Activated CD4-positive, alpha-beta T cell treated with anti-CD3 and anti-CD28 coated beads, Interleukin-2, amount 50 U/mL, for 16 hours (primary cell): Measurements from ENCODE around the gene ANKRD10.
"Not testable (repeated sequence)": the region's sequence is repeated elsewhere in the genome, so short reads cannot be mapped to it uniquely, and the experiment has no call there.

Experiments used
- DNase-seq: peaks from one replicate; pipeline ENCODE4 v3.0.0-alpha.2; 2020

The ANKRD10 gene

DNA sequence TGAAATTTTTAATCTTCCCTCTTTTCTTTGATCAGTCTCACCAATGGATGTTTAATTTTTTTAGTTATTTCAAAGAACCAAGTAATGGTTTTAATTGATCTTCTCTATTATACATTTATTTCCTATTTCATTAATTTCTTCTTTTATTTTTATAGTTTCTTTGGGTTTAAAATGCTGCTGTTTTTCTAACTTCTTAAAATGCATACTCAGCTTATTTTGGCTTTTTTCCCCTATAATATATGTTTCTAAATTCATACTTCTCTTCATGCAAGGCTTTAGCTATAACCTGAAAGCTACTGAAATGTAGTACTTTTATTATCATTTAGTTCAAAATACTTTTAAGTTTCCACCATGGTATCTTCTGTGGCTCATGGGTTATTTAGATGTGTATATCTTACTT, 53.9 kb downstream of the ANKRD10 start:
- no peak for DNase-seq

DNA sequence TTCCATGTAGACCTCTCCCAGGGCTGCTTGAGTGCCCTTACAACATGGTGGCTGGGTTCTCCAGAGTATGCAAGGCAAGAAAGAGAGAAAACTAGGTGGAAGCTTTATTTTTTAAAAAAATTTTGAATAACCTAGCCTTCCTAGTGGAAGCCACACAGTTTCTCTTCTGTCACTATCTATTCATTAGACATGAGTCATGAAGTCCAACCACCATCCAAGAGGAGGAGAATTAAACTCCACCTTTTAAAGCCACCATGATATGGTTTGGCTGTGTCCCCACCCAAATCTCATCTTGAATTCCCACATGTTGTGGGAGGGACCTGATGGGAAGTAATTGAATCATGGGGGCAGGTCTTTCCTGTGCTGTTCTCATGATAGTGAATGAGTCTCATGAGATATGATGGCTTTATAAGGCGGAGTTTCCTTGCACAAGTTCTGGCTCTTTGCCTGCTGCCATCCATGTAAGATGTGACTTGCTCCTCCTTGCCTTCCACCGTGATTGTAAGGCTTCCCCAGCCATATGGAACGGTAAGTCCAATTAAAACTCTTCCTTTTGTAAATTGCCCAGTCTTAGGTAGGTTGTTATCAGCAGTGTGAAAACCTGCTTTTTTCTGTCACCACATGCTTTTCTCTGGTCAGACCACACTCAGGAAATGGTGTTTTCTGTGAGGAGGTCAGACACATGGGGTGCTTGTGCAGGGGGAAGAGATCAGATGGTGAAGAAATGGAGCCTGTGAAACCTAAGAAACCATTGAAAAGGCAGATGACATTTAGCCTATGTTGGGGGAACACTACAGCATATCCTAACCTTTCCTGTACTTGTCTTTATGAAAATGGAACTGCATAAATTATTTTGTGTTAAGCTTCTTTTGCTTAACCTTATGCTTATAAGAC, 57.7 kb downstream of the ANKRD10 start:
- DNase-seq: peak; percentile 12

DNA sequence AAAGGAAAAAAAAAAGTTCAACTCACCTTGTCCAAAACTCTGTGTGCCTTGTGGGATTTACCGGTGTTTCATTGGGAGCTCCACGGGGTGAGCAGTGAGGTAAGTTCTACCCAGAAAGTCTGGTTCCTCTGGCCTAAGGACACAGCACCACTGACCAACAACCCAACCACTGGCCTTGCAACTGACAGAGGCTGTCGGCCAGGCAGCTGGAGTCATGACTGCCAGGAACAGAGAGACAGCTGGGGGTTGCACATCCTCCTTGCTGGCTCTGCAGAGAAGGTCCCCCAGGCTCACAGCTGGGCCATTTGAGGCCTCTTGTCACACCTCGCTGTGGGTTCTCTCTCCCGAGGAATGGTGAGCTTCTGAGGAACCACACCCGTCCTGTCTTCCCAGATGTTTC, 59.5 kb downstream of the ANKRD10 start:
- DNase-seq: no peak

DNA sequence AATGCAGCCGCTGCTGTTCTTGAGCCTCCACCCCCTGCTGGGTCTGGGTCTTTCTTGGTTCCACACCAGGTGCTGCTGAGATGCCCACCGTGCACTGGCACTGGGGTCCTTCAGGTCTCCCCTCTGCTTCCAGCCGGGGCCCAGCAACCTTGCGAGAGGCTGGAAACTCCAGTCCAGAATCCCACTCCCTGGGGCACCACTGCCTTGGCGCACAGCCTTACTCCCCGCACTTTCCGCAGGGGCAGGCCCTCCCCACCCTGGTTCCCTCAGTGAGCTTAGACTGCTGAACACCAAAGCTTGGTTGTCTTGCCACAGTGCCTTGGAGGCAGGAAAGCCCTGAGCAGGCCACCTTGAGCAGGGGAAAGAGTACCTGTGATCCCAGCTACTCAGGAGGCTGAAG, 60.0 kb downstream of the ANKRD10 start:
- DNase-seq: no peak

DNA sequence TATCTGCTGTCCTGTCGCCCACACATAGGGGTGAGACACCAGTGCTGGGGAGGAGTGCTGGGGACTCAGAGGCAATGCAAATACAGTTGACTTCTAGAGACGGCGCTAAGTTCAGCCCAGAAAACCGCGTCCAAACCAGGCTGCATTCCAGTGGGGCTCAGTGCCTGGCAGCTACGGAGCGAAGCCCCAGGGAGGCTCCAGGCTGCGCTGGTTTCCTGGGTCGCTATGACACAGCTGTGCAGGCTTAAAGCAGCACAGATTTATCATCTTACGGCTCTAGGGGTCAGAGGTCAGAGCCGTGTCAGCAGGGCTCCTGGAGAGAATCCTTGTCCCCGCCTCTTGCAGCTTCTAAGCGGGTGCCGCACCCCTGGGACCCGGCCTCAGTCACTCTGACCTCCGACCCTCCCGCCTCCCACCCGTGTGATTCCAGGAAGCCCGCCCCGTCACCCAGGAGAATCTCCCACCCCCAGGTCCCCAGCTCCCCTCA, 61.6 kb downstream of the ANKRD10 start:
- DNase-seq: no peak

DNA sequence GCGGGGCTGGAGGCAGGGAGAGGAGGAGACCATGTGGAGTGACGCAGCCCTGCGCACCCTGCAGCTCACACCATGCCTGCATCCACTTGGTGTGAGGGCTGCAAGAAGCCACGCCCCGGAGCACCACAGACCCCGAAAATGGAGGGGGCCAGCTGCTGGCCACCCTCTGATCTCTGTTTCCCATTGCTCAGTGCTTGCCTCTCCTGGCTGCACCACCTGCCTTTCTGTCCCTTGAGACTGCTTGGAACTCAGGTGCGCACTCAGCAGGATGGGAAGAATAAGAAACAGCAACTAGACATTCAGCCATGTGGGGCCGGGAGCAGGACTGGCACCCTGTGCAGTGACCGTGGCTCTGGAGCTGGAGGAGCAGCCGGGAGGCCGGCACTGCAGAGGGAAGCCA, 64.0 kb downstream of the ANKRD10 start:
- no peak for DNase-seq

DNA sequence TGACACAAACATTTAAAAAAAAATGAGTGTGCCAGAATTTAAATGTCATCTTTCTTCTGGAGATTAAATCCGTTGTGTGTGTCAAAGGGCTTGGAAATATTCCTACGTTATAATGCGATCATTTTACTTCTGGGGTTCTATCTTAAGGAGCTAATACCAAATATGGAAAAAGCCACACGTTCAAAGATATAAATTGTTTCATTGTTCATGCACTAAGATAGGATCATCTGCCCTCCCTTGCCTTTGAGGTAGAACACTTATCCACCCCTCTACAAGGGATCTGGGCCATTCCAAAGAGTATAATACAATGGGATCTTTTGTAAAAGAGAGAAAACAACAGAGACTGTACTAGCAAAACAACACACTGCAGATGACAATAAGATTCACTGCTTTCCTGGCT, 64.9 kb downstream of the ANKRD10 start:
- DNase-seq: no peak

DNA sequence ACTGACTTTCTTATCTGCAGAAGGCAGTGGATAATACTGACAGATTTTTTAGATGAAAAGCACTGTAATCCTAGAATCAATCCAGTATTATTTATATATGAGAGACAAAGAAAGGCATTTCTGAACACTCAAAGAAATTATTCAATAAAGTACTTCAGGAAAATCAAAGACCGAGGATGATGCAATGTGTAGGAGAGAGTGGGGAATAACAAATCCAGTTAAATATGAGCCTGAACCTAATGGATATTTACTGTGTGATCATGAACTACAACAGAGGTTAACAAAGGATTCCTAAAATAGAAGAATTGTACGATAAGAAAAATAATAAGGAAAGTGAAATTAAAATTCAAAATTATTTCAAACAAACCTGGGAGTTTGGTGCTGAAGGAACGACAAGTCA, 69.3 kb downstream of the ANKRD10 start:
- DNase-seq: no peak

DNA sequence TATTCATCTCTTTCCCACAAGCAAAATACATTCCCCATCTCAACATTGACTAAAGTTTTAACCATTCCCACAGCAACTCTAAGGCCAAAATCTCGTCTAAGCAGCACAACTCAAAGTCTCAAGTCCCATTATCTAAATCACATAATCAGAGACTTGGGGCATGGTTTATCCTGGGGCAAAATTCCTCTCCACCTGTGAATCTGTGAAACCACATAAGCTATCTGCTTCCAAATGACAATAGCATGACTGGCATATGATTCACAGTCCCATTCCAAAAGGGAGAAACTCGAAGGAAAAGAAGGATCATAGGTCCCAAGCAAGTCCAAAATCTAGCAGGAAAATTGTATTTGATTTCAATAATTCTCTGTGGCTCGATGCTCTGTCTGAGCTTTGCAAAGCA, 73.0 kb downstream of the ANKRD10 start:
- no peak for DNase-seq

DNA sequence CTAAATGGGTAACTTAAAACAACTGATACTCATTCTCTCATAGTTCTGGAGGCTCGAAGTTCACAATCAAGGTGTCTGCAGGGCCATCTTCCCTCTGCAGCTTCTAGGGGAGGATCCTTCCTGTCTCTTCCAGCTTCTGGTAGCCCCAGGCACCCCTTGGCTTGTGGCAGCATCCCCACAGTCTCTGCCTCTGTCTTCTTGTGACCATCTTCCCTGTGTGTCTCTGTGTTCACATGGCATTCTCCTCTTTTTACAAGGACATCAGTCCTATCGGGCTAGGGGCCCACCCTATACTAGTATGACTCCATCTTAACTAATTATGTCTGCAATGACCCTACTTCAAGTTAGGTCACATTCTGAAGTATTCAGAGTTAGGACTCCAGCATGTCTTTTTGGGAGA, 73.5 kb downstream of the ANKRD10 start:
- DNase-seq: no peak

DNA sequence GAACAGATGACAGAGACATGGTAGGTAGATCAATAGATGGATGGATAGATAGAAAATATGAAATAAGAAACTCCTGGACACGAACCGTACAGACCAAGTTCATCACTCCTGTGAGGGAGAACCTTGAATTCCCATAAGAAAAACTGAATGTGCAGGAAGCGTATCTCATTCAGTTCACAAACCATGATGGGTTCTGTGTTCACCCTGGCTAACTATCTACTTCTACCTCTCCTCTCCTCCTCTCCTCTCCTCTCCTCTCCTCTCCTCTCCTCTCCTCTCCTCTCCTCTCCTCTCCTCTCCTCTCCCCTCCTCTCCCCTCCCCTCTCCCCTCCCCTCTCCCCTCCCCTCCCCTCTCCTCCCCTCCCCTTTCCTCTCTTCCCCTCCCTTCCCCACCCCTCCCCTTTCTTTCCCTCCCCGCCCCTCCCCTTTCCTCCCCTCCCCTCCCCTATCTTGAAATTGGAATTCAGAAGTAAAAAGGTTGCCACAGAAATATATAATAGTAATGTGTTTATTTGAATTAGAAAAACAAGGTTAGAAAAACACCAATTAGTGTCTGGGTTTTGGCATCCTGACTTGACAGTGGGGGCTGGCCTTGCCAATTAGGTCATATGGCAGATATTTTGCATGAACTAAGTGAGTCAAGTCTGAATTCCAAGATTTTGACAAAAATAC, 75.9 kb downstream of the ANKRD10 start:
- DNase-seq: no peak

DNA sequence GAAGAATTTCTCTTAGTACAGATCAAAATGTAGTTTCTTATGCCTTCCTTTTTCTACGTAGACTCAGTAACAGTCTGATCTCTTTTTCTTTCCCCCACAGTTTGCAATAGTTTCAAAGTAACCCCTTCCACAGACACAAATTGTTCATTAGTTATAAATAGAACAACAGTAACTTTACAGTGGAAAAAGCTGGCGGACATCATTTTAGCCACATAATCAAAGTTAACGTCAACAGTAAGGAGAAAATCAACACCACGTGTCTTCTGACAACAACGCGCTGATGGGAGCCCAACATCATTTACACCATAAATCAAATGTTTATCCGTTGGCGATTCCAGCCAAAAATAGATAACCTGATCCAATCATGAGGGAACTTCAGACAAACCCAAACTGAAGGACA, 76.8 kb downstream of the ANKRD10 start:
- no peak for DNase-seq

DNA sequence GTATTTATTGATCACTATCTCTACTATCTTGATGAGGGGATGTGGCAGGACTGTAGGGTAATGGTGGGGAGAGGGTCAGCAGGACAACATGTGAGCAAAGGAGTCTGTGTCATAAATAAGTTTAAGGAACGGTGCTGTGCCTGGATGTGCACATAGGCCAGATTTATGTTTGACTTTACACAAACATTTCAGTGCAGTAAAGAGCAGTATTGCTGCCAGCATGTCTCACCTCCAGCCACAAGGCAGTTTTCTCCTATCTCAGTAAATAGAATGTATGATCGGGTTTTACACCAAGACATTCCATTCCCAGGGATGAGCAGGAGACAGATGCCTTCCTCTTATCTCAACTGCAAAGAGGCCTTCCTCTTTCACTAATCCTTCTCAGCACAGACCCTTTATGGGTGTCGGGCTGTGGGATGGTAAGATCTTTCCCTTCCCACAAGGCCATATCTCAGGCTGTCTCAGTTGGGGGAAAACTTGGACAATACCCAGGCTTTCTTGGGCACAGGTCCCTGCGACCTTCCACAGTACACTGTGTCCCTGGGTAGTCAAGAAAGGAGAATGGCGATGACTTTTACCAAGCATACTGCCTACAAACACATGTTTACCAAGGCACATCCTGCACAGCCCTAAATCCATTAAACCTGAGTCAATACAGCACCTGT, 77.3 kb downstream of the ANKRD10 start:
- DNase-seq: not testable (repeated sequence)

DNA sequence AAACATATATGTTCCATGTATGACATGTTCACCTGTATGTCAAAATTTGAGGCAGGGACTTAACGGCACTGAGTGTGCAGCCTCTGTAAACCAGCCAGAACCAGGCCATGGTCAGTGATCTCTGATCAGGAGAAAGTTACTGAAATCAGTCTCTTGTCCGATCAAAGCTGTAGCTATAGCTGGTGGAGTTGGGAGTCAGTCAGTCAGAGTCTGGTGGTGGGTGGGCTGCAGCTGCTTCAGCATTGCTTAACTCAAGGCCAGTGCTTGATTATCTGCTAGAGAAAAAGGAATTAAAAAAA, 78.3 kb downstream of the ANKRD10 start:
- no peak for DNase-seq

DNA sequence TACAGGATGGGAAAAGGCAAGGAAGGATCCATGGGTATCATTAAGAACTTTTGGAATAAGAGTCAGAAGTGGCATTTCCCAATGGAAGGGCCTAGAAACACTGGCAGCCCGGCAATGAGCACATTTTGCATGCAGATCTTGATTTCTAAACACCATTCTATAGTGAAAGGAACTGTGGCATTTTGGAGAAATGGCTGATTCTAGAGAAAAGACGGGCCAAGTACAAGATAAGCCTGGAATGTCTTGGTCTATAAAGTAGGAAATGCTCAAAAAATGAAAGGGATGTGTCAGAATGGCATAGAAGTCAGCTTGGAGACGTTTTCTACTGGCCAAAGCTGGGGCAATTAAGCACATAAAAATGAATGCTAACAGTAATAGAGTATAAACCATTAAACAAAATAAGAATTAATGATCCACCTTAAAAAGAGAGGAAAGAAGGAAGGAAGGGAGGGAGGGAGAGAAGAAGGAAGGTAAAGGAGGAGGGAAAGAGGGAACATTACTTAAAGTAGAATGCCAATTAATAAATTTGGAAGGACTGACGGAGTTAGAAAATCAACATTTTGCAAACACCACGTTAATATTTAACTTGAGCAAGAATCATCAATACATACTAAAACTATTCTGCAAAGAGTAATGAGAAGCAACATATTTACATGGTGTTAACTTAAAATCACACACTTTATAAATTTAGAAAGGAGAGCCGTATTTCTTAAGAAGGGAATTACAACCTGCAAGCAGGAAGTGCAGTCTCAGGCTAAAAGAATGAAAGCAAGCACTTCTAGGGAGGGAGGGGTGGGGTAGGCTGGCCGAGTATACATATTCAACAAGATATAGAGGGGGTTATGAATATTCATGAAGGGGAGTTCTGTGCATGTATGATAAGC, 78.9 kb downstream of the ANKRD10 start:
- DNase-seq: no peak

DNA sequence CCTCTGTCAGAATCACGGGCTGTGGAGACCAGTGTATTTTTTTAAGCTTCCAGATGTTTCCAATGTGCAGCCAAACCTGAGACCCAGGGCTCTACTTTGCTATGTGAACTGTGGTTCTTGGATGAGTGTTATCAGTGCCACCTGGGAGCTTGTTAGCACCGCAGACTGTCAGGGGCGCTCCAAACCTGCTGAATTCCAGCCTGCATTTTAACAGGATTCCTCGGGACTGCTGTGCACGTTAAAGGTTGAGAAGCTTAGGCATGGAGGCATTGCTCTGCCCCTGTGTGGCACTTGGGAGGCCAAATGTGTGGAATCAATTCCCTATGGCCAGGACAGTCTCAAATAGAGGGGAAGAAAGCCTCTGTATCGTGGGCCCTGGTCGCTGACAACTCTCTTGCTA, 80.3 kb downstream of the ANKRD10 start:
- no peak for DNase-seq

DNA sequence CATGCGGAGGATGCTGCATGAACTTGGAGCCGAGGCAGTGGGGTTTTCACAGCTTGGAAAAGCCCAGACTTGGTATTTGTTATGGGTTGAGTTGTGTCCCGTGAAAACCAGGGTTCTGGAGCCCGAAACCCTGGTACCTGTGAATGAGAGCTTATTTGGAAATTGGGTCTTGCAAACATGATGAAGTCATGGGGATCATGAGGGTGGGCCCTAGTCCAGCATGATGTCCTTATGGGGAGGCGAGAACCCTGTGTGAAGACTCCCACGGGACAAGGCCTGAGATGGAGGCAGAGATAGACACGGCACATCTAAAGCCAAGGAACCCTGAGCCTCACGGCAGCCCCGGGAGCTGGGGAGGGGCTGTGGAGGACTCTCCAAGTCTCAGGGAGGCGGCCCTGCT, 82.3 kb downstream of the ANKRD10 start:
- DNase-seq: no peak

DNA sequence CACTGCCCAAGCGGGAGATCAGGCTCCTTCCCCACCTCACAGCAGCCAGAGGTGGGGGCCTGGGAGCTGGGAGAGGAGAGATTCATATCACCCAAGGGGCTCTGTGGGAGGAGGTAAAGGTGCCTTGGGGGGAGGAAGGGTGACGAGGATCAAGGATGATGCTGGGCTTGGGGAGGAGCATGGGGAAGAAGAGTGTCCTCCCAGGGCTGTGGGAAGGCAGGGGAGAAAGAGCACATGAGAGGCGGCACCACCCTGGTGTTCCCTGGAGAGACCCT, 82.7 kb downstream of the ANKRD10 start:
- DNase-seq: no peak

DNA sequence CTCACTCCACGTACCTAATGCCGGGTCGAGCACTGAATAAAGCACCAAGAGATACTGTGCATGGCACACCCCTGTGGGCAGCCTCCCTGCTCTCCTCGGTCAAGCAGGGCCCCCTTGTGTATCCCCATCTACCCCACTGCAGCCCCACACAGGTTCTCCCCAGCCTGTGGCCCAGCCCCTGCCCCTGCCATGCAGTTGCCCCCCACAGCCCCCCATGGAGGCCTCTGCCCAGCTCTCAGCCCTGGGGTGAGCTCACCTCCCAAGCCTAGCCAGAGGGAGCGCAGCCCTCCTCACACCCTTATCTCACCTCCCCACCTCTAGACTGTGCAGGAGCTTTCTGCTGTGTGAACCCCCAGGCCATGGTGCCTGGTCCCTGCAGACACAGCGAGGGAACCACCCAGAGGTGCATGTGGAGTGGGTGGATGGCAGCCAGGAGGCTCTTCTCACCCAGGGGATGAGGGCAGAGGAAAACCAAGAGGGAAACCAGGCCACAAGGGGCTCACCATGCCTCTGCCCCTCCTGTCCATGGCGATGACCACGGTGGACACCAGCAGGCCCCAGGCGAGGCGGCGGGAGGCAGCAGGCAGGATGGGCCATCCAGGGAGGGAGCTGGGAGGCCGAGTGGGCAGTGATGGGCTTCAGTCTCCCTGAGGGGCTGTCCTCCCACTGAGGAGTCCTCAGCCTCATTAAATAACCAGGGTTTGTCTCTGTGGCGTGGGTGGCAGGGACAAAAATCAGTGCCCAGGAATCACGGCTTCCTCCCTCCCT, 83.2 kb downstream of the ANKRD10 start:
- no peak for DNase-seq

DNA sequence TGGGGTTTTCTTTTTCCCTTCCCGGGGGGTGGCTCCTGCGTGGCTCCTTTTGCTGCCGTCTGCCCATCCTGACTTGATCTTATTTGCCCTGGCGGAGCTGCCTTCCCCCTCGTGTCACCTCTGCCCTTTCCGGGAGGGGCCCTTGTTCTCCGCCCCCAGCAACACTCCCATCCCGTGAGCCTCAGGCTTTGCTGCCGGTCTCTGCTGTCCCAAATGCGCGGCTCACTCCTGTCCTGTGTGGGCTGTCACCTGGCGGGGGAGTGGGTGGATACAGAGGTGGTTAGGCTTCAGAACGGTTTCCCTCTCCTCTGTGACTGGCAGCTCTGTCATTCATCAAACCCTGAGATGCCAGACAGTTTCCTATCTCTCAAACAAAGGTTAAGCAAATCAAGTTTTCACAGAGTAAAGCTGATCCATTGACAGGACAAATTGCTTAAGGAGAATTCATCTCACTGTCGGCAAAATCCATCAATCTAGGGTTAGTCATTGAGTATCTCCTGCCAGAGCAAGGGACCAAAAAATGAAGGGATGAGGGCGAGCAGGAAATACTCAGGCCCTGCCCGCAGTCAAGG, 84.0 kb downstream of the ANKRD10 start:
- no peak for DNase-seq

DNA sequence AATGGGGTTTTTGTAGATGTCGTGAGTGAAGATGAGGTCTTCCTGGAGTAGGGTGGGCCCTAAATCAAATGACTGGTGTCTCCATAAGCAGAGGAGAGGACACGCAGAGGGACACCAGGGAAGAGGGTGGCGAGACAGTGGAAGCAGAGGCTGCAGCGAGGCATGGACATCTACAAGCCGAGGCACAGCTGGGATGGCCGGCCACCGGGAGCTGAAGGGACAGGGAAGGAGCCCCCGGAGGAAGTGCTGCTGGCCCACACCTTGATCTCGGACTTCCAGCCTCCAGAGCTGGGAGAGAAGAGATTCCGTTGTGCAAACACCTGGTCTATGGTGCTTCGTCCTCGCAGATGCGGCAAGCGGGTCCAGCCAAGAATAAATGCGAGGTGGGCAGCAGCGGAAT, 84.5 kb downstream of the ANKRD10 start:
- DNase-seq: no peak

DNA sequence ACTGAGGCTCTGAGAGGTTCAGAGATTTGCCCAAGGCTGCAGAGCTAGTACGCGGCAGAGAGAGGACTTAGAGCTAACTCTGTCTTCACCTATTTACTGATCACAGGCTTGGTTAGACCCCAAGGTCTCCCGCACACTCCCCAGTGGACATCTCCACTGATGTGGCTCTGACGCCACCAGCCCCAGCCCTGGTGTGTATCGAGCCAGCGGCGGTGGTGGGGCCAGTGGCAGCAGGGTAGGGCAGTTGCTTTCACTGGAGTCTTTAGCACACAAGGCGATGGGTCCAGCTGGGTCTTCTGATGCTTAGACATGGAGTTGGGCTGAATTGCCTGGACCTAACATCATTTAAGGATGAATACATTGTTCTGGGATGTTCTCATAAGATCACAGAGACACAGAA, 85.4 kb downstream of the ANKRD10 start:
- DNase-seq: no peak
